Activated naive CD4-positive, alpha-beta T cell treated with anti-CD3 and anti-CD28 coated beads, Interleukin-2, amount 50 U/mL, for 16 hours (primary cell): ENCODE measurements around the gene SLC37A1.

Source experiments
- DNase-seq: peaks from one replicate; pipeline ENCODE4 v3.0.0-alpha.2; 2020

The SLC37A1 gene

DNA sequence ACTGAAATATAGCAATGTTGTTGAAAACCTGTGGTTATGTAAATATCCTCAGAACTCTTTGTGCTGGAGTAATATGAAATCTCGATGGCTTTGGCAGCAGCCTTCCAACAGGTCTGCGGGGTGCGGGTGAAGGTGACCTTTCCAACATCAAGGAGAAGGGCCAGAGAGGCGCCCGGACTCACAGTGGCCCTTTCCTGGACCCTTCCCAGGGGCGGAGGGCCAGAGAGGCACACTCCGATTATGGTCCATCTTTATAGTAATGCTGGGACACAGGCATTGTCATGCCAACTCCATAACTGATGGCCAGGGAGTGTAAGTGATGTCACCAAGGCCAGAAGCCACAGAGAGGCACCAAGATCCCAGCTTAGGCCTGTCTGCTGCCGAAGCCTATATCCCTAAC lies 18.1 kb downstream of the SLC37A1 start:
- DNase-seq: no peak

DNA sequence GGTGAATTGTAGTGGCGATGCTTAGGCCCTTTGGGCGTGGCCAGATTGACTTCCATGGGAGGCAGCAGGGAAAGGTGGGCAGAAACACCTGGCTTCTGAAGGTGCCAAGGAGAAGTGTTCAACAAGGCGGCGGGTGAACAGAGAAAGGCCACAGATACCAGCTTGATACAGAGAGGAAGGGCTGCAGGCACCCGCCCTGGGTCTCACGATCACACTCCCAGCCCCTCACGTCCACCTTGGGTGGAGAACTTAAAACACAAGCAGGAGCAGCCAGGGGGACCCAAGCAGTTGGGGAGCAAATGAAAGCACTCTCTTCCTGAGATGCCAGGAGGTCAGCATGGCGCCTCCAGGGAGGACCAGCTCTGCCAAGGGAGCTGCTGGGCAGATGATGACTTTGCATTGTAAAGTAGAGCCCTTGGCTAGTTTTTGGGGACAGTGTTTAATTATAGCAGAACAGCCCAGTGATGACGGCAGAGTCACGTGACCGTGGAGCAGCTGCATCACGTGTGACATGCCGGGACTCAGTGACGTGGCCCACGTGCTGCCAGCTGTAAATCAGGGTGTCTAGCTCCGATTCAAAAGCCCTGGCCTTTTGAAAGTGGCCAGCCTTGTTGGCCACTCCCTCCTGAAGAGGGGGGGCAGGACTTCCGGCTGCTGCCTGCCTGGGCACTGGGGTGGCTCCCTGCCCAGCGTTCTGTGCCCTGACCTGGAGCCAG lies 19.0 kb downstream of the SLC37A1 start:
- DNase-seq: no peak

DNA sequence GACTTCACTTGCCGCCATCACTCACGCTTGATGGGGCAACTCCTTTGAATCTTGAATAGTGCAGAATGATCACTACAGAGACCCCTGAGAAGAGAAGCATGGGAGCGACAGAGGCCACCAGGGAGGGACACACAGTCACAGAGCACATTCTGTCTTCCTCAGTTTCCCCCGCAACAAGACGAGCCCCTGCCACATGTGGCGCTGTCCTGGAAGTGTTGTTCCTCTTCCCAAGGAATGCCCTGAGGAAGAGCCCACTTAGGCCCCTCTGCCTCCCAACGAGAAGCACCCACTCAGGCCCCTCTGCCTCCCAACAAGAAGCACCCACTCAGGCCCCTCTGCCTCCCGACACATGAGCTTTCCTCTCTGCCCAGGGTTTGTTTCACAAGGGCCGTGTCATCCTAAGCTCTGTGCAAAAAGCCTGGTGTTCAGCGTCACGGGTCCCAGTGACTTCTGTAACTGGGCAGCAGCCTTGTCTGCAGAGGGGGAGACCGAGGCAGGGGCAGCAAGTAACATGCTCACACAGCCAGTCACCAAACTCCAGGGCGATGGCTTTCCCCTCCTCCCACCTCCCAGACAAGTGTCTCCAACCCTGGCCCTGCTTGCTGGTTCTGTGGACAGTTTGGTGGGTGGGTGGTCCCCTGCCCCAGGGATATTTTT lies 19.8 kb downstream of the SLC37A1 start:
- no peak for DNase-seq

DNA sequence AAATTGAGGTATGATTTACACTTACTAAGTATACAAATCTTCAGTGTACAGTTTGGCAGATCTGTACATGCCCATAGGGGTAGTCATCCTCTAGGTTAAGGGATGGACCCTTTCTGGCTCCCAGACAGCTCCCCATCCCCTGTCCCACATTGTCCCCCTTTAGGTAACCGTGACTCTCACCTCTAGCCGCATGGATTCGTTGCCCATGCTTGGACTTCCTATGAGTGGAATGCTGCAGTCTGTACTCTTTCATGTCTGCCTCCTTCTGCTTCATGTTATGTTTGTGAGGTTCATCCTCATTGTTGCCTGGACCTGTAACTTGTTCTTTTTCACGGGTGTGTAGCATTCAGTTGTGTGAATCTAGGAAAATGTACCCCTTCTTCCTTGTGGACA lies 20.3 kb downstream of the SLC37A1 start:
- DNase-seq: no peak

DNA sequence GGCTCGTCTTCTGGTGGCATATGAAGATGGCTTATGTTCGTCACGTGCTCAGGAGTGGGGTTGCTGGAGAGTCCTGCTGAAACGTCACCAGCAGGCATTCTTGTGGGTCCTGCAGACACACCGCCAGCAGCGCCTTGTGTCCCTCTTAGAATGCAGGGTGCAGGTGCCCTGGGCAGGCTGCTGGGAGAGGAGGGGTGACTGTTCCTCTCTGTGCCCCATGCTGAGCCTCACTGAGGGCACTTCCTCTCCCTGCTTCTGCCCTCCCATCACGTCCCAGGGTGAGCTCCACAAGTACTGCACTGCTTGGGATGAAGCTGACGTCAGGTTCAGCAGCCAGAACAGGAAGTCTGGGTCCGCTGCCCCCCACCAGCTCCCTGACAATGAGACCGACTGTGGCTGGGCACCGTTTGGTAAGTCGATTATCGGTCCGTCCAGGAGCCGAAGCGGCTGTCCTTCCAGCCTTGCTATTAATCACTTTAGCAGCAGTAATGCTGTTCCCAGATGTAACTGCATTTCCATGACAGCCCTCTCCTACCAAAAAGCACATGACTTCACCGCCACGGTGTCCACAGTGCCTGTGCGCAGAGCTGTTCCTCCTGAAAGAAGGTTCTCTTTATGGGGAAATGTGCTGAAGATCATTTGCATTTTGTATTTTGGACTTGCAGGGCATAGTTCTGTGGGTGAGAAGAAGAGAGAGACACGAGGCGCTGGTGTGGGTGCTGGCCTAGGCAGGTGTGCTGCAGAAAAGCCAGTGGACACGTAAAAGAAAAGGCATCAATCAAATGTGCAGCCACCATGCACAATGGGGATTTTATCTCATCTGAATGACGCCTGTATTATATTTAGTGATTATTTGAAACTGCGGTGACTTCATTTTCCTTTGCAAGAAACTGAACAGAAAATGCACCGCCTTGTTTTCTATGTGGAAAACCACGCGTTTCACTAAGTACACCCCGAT lies 21.0 kb downstream of the SLC37A1 start:
- DNase-seq: no peak

DNA sequence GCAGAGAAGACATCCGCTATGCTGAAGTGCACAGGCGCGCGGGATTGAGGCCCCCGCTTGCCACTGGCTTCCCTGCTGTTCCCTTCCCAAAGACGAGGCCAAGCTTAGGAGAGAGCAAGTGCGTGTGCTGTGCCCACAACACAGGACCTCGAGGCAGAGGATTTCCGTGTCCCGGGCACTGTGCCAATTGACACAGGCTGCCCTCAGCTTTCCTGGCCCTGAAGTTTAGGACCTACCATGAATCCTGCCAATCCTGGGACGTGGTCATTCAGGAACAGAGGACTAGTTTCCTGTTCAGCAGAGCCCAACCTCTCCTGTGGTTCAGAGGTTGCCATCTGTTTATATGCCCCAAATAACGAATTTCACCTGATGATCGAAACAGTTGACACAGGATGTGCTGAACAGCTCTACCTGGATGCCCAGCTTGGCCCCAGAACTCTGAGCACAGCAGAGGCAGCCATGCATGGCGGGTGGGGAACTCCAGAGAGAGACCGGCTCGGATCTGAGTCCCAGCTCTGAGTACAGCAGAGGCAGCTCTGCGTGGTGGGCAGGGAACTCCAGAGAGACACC lies 22.0 kb downstream of the SLC37A1 start:
- no peak for DNase-seq

DNA sequence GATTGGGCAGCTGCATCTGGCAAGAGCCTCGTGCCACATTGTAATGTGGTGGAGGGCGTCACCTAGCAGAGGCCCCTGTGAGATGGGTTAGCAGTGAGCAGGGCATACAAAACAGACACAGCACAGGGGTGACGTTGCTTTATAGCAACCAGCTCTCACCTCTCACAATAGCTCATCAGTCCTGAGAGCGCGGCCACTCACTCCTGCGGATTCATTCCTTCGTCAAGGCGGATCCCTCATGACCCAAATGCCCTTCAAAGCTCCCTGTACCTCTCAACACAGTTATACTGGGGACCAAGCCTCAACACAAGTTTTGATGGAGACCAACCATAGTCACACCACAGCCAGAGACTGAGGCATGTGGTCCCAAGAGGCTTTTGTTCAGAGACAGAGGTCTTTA lies 22.9 kb downstream of the SLC37A1 start:
- DNase-seq: no peak

DNA sequence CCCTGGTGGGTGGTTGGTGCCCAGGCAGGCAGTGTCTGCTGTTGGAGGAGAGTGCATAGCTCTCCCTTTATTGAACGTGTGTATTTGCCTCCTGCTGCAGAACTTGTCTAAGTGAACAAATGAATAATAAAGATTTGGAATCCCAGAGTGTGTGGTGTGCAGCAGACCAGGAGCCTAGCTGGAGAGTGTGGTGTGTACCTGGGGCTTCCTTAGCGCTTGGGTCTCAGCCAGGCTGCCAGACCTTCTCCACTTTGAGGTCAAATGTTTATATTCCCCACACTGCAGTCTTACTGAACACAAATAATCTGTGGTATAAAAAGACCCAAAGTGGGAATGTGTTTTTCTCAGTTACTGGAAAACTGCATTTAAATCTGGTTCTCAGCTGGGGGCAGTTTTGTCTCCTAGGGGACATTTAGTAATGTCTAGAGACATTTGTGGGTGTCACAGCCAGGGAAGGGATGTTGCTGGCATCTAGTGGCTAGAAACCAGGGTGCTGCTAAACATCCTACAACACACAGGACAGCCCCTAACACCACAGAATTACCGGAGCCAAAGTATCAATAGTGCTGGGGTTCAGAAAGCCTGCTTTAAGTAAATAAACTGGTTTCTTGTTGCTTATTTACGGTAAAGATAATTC lies 23.6 kb downstream of the SLC37A1 start:
- DNase-seq: no peak

DNA sequence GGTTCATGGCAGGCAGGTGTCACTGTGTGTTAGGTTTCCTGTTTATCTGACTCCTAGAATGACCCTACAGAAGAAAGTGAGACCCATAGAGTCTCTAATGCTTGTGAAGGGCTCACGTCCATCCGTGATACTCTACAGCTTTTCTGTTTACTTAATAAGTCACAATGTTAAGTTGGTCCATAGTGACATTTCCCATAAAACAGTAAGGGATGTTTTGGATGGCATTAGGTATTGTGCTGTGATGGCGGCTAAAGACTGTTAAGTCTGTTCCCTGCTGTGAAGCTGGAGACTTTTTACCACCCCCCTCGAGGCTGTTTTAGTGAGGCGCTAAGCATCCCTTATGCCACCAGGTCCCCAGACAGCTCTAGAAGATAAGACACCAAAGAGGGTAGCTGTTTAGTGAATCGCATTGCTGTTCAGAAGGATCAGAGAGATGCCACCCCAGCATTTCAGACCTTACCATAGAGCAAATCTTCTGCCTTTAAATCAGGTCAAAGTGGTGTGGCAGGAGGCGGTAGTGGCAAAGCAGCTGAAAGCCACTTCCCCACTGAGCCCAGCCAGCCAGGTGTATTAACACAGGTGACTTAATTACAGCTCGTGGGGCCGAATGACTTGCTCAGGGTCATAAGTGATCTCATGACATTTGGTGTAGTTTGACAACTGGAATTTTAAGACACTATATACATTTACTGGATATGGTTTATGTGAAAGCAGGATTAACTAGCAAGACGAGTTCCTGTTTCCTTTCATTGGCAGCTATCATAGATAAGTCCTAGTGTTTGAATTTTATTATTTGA lies 25.0 kb downstream of the SLC37A1 start:
- no peak for DNase-seq

DNA sequence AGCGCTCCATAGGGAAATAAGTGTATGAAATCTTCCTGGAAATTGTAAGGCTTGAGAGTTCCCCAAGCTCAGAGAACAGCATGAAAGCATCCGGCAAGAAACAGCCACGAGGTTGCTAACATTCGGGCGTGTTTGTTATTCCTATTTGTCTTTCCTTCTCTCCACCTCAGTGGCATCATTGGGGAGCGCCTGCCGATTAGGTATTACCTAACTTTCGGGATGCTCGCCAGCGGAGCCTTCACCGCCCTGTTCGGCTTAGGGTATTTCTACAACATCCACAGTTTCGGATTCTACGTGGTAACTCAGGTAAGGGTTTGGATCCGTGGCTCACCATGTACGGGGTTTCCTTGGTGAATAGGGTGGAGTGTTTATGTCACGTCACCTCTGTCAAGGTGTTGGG lies 25.7 kb downstream of the SLC37A1 start:
- DNase-seq: no peak

DNA sequence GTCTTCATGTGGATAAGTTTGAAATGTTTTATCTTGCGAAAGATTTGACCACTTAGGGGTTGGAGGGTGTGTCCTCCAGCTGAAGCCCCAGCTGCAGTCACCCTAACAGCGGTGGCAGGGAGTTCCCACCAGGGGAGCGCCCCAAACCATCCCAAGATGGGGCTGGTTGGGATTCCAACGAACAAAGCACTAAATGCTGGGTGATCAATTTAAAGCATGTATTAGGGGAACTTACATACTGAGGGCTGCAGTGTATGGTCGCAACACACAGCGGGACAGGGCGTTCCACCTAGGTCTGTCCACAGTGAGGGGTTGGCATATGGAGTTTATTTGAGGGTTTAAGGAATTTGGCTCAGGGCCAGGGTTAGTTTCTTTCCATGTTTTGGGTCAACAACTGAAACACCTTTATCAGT lies 26.3 kb downstream of the SLC37A1 start:
- DNase-seq: no peak

DNA sequence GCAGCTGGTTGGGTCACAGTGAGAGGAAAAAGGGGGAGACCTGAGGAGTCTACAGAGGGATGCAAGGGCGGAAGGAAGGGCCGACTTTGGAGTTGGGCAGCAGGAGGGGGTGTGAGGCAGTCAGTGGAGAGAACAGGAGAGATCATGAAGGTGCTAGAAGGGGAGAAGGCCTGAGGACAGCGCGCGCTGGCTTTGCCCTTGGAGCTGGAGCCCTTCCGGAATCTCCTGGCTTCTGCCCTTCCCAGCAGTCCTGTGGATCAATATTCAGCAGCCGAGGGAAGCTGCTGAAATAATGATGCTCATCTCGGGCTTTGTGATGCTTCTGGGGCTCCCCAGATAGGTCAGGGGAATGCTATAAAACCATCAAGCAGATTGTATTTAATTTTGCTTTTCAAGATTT lies 26.7 kb downstream of the SLC37A1 start:
- no peak for DNase-seq

DNA sequence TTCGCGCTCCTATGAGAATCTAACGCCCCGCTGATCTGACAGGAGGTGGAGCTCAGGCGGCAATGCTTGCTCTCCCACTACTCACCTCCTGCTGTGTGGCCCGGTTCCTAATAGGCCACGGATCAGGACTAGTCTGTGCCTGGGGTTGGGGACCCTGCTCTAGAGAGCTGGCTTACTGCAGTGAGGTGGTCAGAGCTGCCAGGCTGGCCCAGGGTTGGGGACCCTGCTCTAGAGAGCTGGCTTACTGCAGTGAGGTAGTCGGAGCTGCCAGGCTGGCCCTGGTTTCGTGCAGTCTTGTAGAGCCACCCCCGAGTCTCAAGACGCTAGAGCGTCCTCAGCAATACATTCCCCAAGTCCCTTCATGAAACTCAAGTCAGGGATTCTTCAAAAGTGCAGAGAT lies 27.5 kb downstream of the SLC37A1 start:
- DNase-seq: no peak

DNA sequence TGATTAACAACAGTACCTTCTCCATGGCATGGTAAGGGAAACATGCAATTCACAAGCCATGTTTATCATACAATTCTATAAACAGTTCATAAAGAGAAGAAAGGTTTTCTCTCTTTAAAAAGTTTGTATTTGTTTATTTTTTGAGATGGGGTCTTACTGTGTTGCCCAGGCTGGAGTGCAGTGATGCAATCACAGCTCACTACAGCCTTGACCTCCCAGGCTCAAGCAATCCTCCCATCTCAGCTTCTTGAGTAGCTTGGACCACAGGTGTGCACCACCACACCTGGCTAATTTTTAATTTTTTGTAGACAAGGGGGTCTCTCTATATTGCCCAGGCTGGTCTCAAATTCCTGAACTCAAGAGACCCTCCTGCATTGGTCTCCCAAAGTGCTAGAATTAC lies 28.0 kb downstream of the SLC37A1 start:
- no peak for DNase-seq

DNA sequence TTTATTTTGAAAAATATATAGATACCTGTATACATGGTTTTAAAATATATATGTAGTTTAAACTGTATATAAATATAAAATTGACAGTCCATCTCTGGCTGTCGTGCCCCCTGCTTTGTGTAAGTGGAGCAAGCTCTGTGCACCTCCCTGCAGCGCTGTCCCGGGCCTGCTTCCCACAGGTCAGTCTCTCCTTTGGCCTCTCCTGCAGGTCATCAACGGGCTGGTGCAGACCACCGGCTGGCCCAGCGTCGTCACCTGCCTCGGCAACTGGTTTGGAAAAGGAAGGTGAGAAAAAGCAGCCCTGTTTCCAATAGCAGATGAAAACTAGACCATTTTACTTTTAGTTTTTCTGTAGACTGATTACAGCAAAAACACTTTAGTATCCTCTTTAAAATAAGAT lies 28.5 kb downstream of the SLC37A1 start:
- DNase-seq: no peak

DNA sequence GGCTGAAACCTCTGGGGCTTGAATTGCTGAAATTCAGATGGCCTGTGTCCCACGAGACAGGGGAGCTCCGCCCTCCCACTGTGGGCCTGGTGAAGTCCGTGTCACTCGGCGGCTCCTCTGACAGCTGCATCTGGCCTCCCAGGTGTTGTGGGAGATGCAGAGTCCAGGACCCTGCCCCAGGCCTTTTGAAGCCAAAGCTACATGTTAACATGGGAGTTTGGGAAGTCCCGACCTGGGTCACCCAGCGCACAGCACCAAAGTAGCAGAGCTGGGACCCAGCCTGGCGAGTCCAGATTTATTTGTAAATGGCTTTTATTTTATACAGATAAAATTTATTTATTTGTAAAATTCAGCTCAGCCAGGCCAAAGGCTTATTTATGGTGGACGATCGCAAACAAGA lies 28.9 kb downstream of the SLC37A1 start:
- DNase-seq: no peak

DNA sequence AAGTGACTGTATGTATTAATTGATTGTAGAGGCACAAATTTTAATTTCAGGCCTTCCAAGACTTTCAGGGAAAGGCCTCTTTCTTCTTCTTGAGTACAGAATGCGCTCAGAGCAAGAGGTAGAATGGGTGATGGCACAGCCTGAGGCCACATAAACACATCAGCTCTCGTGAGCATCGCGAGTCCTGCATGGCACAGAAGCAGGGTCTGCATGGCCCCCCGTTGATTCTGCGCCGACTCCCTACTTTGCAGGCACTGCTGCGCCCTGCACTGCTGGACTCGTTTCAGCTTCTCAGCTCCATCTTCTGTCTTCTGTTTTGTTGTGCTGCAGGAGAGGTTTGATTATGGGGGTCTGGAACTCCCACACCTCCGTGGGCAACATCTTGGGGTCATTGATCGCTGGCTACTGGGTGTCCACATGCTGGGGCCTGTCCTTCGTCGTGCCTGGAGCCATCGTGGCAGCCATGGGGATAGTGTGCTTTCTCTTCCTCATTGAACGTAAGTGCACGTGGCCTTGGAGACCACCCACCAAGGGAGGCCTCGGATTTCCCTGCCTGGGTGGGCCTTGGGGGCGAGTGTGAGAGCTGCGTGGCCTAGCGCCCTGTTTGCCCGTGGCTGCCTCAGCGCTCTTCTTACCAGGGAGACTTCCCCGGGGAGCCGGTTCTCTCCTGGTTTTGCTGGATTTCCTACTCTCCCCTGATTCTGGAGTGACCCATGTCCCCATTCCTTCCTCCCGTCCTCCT lies 29.6 kb downstream of the SLC37A1 start:
- no peak for DNase-seq

DNA sequence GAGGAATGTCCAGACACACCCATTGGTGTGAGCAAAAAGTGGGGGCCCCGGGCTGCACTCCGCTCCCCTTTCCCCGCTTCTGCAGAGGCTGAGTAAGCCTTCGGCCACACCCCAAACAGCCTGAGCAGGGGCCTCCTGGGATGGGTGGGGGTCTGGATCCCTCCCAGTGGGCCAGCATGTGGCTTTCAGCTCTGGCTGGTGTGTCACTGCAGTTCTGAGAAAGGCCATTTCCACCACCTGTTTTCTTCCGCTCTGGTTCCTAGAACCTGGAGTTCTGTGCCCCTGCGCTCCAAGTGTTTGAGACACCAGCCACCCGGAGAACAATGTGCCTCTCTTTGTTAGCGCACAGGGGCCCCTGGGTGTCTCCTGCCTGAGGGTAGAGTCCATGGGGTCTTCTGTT lies 30.9 kb downstream of the SLC37A1 start:
- DNase-seq: no peak

DNA sequence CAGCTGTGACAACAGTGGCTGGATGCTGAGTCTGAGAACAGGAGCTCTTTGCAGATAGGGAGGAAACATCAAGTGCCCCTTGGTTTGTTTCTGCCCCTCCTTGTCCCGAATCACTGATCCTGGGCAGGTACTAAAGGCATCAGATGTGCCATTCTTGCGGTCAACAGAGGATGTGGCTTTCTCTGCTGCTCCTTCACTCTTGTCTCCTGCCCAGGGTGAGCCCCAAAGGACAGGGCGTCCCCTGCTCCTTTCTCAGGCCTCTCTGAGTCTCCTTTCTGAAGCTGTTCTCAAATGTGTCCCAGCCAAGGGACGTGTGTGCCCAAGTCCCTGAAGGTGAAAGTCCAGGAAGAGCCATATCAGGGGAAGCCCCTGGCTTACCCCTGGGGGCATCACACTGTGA lies 31.7 kb downstream of the SLC37A1 start:
- DNase-seq: no peak

DNA sequence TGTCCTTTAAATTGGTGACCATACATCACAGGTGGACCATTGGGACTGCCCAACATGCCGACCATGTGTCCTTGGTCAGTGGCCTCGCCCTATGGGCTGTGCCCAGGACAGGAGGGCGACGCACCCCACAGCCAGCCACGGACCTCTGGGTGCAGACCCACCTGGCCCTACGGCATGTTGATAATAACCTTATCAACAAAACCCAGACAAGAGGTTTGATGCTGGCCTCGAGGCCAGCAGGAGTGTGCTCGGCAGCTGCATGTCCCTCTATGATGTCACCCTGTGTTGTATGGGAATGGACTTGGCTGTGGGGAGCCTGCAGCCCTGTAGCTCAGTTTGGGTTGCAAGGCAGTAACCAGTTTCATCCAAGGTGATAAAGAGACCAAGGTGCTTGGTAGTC lies 32.1 kb downstream of the SLC37A1 start:
- no peak for DNase-seq

DNA sequence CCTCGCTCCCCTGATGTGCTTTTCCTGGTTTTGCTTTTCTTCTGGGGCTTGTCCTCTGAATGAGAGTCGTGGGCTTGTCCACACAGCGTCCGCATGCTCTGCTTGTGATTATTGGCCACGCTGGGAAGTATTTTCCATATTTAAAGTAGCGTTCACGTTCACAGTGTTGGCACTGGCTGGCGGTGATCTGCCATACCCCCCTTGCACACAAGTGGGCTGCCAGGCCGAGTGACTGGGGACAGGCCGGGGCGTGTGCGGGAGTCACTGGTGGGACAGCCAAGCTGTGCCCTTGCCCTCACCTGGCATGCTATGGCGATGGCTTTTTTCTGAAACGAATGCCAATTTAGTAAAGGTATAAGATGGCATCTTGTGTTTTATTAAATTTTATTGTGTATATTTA lies 32.8 kb downstream of the SLC37A1 start:
- DNase-seq: no peak
